ENCODE results near the gene MTA3.
"Not testable (repeated sequence)": the region's sequence is repeated elsewhere in the genome, so short reads cannot be mapped to it uniquely, and the experiment has no call there.

The MTA3 gene

GRCh38 chr2:42675815-42676214 lies 107.4 kb downstream of the MTA3 start:
- no peak for DNase-seq

- DNase-seq, result no peak
These were observed 116.9 kb downstream of the MTA3 start for GRCh38 chr2:42685303-42685702.

GRCh38 chr2:42693013-42693615 lies 124.7 kb downstream of the MTA3 start:
- no peak for DNase-seq

- no peak for DNase-seq
These were observed 125.5 kb downstream of the MTA3 start for GRCh38 chr2:42693688-42694479.

GRCh38 chr2:42696987-42697386 lies 128.6 kb downstream of the MTA3 start:
- no peak for DNase-seq

- DNase-seq, result no peak
These were observed 130.5 kb downstream of the MTA3 start for GRCh38 chr2:42698940-42699339.

GRCh38 chr2:42706836-42707235 lies 138.4 kb downstream of the MTA3 start:
- no peak for DNase-seq

- no peak for DNase-seq
These were observed 139.7 kb downstream of the MTA3 start for GRCh38 chr2:42708179-42708578.

GRCh38 chr2:42711896-42712295 lies 143.5 kb downstream of the MTA3 start:
- no peak for DNase-seq

- no peak for DNase-seq
These were observed 144.5 kb downstream of the MTA3 start for GRCh38 chr2:42712934-42713333.

- no peak for DNase-seq
These were observed 145.5 kb downstream of the MTA3 start for GRCh38 chr2:42713920-42714319.

GRCh38 chr2:42714686-42715085 lies 146.3 kb downstream of the MTA3 start:
- no peak for DNase-seq

GRCh38 chr2:42721898-42722297 lies 153.5 kb downstream of the MTA3 start:
- no peak for DNase-seq

- no peak for DNase-seq
These were observed 154.1 kb downstream of the MTA3 start for GRCh38 chr2:42722320-42723190.

GRCh38 chr2:42723465-42723864 lies 155.0 kb downstream of the MTA3 start:
- DNase-seq, result no peak

- DNase-seq, result no peak
These were observed 156.5 kb downstream of the MTA3 start for GRCh38 chr2:42724886-42725285.

GRCh38 chr2:42725657-42726056 lies 157.2 kb downstream of the MTA3 start:
- DNase-seq, result no peak

- DNase-seq, result no peak
These were observed 158.2 kb downstream of the MTA3 start for GRCh38 chr2:42726680-42727079.

- DNase-seq, result not testable (repeated sequence)
These were observed 162.9 kb downstream of the MTA3 start for GRCh38 chr2:42731316-42731715.

- DNase-seq, result no peak
These were observed 165.4 kb downstream of the MTA3 start for GRCh38 chr2:42733852-42734251.

GRCh38 chr2:42736598-42737322 lies 168.3 kb downstream of the MTA3 start:
- no peak for DNase-seq

- no peak for DNase-seq
These were observed 172.7 kb downstream of the MTA3 start for GRCh38 chr2:42741140-42741539.
